ENCODE results near the gene NUTM2G.
"Not testable (repeated sequence)": the region's sequence is repeated elsewhere in the genome, so short reads cannot be mapped to it uniquely, and the experiment has no call there.

- TF ChIP-seq MAZ (CRISPR knock-in tag; conservative IDR thresholded peaks at IDR 0.05 in 1 of 2, IDR thresholded peaks at IDR 0.05 in 1 of 2); ARNT (IDR thresholded peaks at IDR 0.05): not testable (repeated sequence)
Measured at GRCh38 chr9:96972552-96972951, 43.9 kb downstream of the NUTM2G start.
